Progenitor cell of endocrine pancreas (in vitro differentiated cells): ENCODE results near the gene ATP10A. TPM values are rescaled to one million over a fixed set of nuclear protein-coding genes. Genes with fewer than 3 reads are reported as not detected.

ENCODE experiments used
- DNase-seq: peaks from one replicate; pipeline ENCODE4 v3.0.0; 2021; ENCODE audit warnings: low spot score; ENCODE audit not compliant: unreplicated experiment
- H3K27ac Mint-ChIP-seq: 2 replicates; pipeline ENCODE4 v1.8.0; 2021; ENCODE audit warnings: mild to moderate bottlenecking, moderate library complexity, mixed read lengths
- H3K27me3 Mint-ChIP-seq: 2 replicates; pipeline ENCODE4 v1.8.0; 2021; ENCODE audit warnings: mixed read lengths
- H3K36me3 Mint-ChIP-seq: 2 replicates; pipeline ENCODE4 v1.8.0; 2022; ENCODE audit warnings: mixed read lengths; ENCODE audit not compliant: insufficient read depth
- H3K4me1 Mint-ChIP-seq: 2 replicates; pipeline ENCODE4 v1.8.0; 2021; ENCODE audit warnings: low read depth, mixed read lengths
- H3K4me3 Mint-ChIP-seq: 2 replicates; pipeline ENCODE4 v1.8.0; 2021; ENCODE audit warnings: low read depth, mild to moderate bottlenecking, moderate library complexity, mixed read lengths
- H3K9me3 Mint-ChIP-seq: 2 replicates; pipeline ENCODE4 v1.8.0; 2021; ENCODE audit warnings: low read depth, mixed read lengths
- CTCF ChIP-seq: fragments of 200-600 bp; sonication (generic); IDR thresholded peaks from one replicate; pipeline ENCODE4 v1.5.0; 2021; ENCODE audit warnings: antibody characterized with exemption, mild to moderate bottlenecking; ENCODE audit not compliant: unreplicated experiment
- total RNA-seq: library from RNA; stranded (reverse); gene quantifications from 2 replicates; pipeline ENCODE4 v1.2.1, GENCODE V29; 2021

Gene ATP10A
- total RNA-seq, 1 donor from 2014 or later = 0.07 TPM

GRCh38 chr15:25899870-25900269 lies 36.7 kb upstream of the ATP10A start:
- Mint-ChIP-seq H3K27me3 (no peaks in the 10 kb centered on the region), H3K36me3 (no peaks in the 10 kb centered on the region), H3K4me1 (peaks cover 5% of the 10 kb centered on the region), H3K4me3 (no peak overlapping the region), H3K27ac (no peak overlapping the region), H3K9me3 (no peaks in the 10 kb centered on the region)
- TF ChIP-seq CTCF = no peak
- no peak for DNase-seq

GRCh38 chr15:25897658-25898057 lies 34.5 kb upstream of the ATP10A start:
- no peak for DNase-seq
- no peak for TF ChIP-seq CTCF
- H3K4me1 Mint-ChIP-seq = no peaks in the 10 kb centered on the region
- H3K4me3 Mint-ChIP-seq = no peak overlapping the region
- no peaks in the 10 kb centered on the region for H3K36me3 Mint-ChIP-seq
- no peak overlapping the region for H3K27ac Mint-ChIP-seq
- H3K27me3 Mint-ChIP-seq = peaks cover 4% of the 10 kb centered on the region
- no peaks in the 10 kb centered on the region for H3K9me3 Mint-ChIP-seq

GRCh38 chr15:25894371-25894902 lies 31.3 kb upstream of the ATP10A start:
- DNase-seq = no peak
- Mint-ChIP-seq H3K4me3 (no peak overlapping the region), H3K27me3 (peaks cover 7% of the 10 kb centered on the region), H3K36me3 (no peaks in the 10 kb centered on the region), H3K9me3 (no peaks in the 10 kb centered on the region), H3K27ac (no peak overlapping the region), H3K4me1 (no peaks in the 10 kb centered on the region)
- TF ChIP-seq CTCF = no peak

GRCh38 chr15:25893596-25893995 lies 30.5 kb upstream of the ATP10A start:
- Mint-ChIP-seq H3K4me1 (no peaks in the 10 kb centered on the region), H3K36me3 (no peaks in the 10 kb centered on the region), H3K4me3 (no peak overlapping the region), H3K27ac (no peak overlapping the region), H3K27me3 (peaks cover 7% of the 10 kb centered on the region), H3K9me3 (no peaks in the 10 kb centered on the region)
- DNase-seq = no peak
- no peak for TF ChIP-seq CTCF

GRCh38 chr15:25892126-25892525 lies 29.0 kb upstream of the ATP10A start:
- DNase-seq = no peak
- no peak for TF ChIP-seq CTCF
- Mint-ChIP-seq H3K4me1 (no peaks in the 10 kb centered on the region), H3K36me3 (no peaks in the 10 kb centered on the region), H3K27me3 (peaks cover 7% of the 10 kb centered on the region), H3K4me3 (no peak overlapping the region), H3K9me3 (no peaks in the 10 kb centered on the region), H3K27ac (no peak overlapping the region)
